Anterior cingulate cortex (tissue), 58 donors: ENCODE results near the gene MYOG.

Experiments
- DNase-seq, 58 donors: peaks; one replicate each; lab custom pipeline; 2025; lab: John Stamatoyannopoulos, UW

Gene MYOG

GRCh38 chr1:203075236-203076030 lies 10.4 kb downstream of the MYOG start:
- DNase-seq: no peak

- DNase-seq: no peak
Observed at GRCh38 chr1:203074610-203075009, 11.2 kb downstream of the MYOG start.

- no peak for DNase-seq
Observed at GRCh38 chr1:203073469-203073868, 12.3 kb downstream of the MYOG start.

GRCh38 chr1:203072911-203073310 lies 12.9 kb downstream of the MYOG start:
- no peak for DNase-seq

GRCh38 chr1:203072002-203072602 lies 13.7 kb downstream of the MYOG start:
- DNase-seq: no peak

- DNase-seq: peak in 7 of 58 donors; percentile 5 to 39 (median 17)
Observed at GRCh38 chr1:203069030-203069747, 16.6 kb downstream of the MYOG start.

- no peak for DNase-seq
Observed at GRCh38 chr1:203066965-203067364, 18.8 kb downstream of the MYOG start.

GRCh38 chr1:203065986-203066385 lies 19.8 kb downstream of the MYOG start:
- no peak for DNase-seq

- no peak for DNase-seq
Observed at GRCh38 chr1:203065191-203065590, 20.6 kb downstream of the MYOG start.

- DNase-seq: no peak
Observed at GRCh38 chr1:203063287-203063686, 22.5 kb downstream of the MYOG start.

- DNase-seq: no peak
Observed at GRCh38 chr1:203060115-203060514, 25.7 kb downstream of the MYOG start.

GRCh38 chr1:203059485-203059884 lies 26.3 kb downstream of the MYOG start:
- no peak for DNase-seq

GRCh38 chr1:203058676-203058935 lies 27.2 kb downstream of the MYOG start:
- DNase-seq: no peak

GRCh38 chr1:203057911-203058675 lies 27.7 kb downstream of the MYOG start:
- no peak for DNase-seq

GRCh38 chr1:203056516-203056915 lies 29.3 kb downstream of the MYOG start:
- no peak for DNase-seq

- no peak for DNase-seq
Observed at GRCh38 chr1:203056012-203056411, 29.8 kb downstream of the MYOG start.

GRCh38 chr1:203055161-203055799 lies 30.5 kb downstream of the MYOG start:
- no peak for DNase-seq

GRCh38 chr1:203054642-203055041 lies 31.2 kb downstream of the MYOG start:
- no peak for DNase-seq

GRCh38 chr1:203054184-203054583 lies 31.6 kb downstream of the MYOG start:
- no peak for DNase-seq

GRCh38 chr1:203052601-203053000 lies 33.2 kb downstream of the MYOG start:
- no peak for DNase-seq
